GM21360 (cell line): ENCODE measurements around the gene CEP20.

Experiments
- ATAC-seq: cut with Tn5 transposase; IDR thresholded peaks from one replicate; pipeline ENCODE4 v1.9.1; 2021; ENCODE audit warnings: mild to moderate bottlenecking, moderate library complexity; ENCODE audit not compliant: unreplicated experiment

Gene CEP20

DNA sequence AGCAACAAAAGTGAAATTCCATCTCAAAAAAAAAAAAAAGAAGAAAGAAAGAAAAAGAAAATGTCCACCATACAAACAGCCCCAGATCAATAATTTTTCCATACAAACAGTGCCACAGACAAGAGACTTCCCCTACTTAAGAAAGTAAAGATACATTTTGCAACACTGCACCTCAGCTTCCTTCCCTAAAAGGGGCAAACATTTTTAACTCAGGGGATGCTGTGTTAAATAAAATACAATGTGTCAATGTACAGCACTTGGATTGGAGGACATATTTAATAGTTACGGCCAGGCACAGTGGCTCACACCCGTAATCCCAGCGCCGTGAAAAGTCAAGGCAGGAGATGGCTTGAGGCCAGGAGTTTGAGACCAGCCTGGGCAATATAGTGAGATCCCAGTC is 53.9 kb downstream of the CEP20 start:
- no peak for ATAC-seq

DNA sequence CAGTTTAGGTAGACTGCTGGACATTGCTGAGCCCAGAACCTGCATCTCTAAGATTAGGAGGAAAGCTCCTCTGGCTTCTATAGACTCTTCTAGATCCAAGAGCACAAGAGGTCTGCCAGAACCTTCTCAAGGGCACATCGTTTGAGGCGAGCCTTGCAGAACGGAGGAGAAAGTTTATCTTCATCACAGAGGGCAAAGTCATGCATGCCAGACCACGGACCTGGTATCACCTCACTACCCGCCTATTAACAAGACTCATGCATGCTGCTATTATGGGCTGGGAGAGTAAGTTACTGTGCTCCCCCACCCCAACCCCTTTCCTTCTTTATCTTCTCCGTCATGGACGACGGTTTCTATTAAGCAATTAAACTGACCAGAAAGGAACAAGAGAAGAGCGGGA is 54.9 kb downstream of the CEP20 start:
- ATAC-seq: no peak

DNA sequence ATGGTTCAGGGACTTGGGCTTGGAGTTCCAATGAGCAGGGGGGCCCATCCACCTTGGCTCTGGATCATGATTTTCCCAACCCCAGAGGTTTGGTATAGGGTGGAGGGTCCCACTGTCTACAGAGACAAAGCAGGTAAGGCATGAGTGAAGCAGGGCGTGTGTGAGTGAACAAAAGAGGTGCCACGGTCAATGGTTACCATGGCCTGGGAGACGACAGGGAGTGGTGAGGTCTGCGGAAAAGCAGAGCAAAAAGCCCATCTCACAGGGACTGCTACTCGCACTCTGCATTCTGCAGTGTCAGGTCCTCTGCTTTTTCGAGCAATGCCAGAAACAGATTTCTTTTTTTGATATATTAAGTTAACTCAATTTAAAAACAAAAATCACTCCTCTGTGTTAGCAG is 56.2 kb downstream of the CEP20 start:
- ATAC-seq: no peak

DNA sequence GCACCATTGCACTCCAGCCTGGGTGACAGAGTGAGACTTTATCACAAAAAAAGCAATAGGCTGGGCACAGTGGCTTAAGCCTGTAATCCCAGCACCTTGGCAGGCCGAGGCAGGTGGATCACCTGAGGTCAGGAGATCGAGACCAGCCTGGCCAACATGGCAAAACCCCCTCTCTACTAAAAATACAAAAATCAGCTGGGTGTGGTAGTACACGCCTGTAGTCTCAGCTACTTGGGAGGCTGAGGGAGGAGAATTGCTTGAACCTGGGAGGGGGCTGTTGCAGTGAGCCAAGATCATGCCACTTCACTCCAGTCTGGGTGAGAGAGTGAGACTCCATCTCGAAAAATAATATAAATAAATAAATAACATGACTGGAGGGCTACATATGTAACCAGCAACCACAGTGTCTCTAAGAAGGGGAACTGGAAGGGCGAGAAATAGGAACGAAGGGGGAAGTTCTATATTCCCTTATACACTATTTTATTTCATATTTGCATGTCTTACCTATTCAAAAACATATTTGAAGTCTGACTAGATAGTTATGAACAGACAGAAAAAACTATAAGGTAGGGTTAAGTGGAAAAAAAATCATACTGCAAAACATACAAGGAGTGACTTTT is 57.5 kb downstream of the CEP20 start:
- no peak for ATAC-seq

DNA sequence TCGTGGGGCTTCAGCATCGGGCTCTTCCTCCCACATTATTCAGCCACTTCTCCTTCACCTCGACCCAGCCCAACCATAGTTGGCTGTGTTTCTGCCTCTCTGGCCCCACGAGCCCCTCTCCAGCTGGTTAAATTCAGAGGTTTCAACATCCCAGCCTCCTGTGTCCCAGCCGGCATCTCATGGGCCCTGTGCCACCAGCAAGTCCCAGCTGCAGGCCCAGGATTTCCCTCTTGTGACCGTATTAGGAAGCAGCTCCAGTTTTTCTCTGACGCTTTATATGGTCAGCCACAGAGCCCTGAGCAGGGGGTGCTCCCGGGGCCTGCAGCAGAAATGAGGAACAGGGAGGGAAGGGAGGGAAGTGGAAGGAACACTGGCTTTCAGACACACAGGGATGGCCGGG is 58.9 kb downstream of the CEP20 start:
- ATAC-seq: no peak

DNA sequence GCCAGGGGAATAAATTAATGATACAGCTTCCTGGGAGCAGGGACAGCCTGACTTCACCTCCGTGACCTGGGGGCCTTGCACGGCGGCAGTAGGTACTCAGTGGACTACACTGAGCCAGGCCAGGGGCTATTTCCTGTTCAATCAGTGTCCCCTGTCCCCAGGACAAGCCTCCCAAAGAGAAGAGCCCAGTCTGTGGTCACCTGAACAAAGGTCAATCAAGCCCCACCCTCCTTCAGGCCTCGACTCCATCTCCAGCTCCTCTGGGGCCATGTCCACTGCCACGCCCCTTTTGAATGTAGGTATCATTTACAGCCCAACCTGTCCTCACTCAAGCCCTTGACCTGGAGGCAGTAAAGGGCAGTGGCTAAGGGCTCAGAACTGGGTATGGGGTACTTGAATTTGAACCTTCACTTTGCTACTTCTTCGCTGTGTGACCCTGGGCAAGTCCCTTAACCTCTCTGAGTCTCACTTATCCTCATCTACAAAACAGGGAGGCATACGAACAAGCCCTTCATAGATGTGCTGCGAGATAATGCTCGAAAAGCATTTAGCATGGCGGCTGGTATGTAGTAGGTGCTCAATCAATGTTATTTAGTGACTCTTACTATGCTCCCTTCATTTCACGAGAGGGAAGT is 60.6 kb downstream of the CEP20 start:
- ATAC-seq: no peak

DNA sequence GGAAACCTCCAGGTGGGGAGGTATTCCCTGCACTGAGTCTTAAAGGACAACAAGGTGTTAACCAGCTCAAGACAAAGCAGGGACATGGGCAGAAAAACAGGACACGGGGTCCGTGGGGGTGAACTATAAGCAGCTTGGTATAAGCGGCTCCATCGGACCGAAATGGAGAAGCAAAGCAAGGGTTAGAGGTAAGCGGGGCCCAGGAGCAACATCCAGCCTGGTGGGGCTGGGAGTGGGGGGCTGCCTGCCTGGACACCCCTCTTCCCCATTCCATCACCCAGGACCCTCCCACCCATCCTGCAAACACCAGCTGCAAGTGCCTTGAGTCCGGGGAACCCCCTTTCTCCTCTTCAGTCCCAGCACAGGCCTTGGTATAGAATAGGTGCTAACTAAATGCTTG is 61.1 kb downstream of the CEP20 start:
- no peak for ATAC-seq

DNA sequence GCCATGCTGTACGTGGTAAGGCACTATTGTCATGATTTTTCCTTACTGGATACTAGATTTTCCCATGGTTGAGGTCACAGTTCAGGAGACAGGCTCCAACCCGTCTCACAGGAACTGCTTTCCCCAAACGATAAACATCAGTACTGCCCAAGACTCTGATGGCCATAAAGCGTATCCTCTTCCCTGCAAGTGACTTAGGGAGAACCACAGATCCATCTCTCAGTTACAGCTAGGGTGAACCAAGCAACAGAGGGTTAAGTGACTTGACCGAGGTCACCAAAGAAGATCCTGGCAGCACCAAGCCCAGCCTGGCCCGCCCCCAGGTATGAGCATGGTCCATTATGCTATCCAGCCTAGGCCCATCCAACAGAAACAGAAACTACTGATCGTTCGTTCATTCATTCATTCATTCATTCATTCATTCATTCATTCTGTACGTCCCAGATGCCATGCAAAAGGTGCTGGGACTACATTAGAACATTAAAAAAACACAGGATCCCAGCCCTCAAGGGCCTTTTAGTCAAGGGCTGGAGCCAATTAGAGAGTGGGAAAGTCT is 62.6 kb downstream of the CEP20 start:
- ATAC-seq: no peak

DNA sequence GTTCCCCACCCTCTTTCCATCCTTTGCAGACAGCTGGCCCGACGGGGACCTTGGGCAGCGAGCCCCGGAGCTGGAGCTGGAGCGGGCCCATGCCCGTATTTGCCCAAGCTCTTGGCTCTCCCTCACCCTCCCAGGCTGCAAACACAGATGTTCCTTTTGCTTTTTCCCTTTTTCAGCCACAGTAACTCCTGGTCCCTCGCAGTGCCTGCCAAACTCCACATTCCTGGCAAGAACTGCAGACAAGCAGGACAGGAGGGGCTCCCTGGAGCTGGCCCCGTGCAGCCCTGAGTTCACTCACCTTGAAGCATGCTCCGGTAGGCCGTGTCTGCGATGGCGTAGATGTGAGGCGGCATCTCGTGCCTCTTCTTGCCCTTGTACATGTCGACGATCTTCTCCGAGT is 65.4 kb downstream of the CEP20 start:
- ATAC-seq: no peak

DNA sequence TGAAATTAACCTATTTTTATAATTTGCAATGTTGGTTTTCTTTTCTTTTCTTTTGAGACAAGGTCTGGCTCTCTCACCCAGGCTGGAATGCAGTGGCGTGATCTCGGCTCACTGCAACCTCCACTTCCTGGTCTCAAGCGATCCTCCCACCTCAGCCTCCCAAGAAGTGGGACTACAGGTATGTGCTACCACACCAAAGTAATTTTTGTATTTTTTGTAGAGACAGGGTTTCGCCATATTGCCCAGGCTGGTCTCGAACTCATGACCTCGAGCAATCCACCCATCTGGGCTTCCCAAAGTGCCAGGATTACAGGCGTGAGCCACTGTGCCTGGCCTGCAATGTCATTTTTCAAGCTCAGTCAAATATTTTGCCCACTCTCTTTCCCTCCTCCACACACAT is 67.6 kb downstream of the CEP20 start:
- no peak for ATAC-seq

DNA sequence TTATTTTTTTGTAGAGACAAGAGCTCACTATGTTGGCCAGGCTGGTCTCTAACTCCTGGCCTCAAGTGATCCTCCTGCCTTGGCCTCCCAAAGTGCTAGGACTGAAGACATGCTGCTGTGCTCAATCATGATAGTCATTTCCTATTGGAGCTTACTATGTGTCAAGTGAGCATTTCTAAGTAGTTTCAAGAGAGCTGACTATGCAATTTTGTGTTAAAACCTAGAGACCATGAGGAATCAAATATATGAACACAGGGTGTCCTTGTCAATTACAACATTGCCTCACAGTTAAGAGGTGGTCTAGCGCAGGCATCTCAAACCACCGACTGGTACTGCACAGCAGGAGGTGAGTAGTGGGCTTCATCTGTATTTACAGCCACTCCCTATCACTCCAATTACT is 69.4 kb downstream of the CEP20 start:
- no peak for ATAC-seq

DNA sequence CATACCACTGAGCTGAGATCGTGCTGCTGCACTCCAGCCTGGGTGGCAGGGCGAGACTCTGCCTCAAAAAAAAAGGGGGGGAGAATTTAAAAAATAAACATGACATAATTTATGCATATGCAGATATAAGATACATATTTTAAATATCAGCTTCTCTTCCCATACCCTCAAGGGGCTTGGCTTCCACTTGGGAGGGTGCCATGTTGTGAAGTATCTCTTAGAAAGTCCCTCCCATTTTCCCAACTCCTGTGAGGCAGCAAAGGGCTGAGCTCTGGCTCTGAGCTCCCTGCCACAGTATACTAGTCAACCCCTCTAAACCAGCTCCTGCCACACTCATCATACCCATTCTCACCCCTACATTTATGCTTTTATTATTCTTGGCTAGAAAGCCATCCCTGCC is 71.0 kb downstream of the CEP20 start:
- ATAC-seq: no peak

DNA sequence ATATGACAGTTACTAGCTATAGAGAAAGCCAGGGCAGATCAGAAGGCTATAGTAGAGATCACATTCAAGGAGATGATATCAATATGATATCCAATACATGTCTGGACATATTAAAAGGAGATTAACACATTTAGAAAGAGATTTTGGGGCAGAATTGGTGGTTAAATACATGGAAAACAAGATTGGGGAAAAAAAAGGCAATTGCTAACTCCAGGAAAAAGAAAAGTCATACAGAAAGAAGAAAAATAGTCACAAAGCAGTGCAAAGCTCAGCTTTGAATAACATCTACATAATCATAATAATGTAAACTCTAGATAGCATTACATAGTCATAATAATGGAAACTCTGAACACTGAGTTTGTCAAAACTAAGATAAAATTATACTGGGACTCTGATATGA is 72.2 kb downstream of the CEP20 start:
- no peak for ATAC-seq
